Measurements from ENCODE around the gene EDRF1.

DNA sequence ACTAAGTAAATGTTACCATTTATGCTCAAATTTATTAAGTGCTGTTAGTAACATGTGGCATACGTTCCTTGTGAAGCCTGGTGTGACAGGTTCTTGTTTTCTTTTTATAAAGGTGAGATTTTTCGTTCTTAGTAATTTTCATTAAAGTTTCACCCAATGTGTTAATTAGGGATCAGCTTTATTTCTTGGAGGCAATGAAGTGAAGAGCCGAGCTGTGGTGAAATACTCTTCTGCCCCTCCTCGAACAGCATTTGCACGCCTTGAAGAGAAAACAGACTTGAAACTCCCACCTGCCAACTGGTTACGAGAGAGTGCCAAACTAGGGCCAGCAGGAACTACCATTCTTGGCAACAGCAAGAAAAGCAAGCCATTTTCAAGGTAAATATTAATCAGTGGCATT, 1.5 kb downstream of the EDRF1 start:
- TF ChIP-seq, protein P1, sequence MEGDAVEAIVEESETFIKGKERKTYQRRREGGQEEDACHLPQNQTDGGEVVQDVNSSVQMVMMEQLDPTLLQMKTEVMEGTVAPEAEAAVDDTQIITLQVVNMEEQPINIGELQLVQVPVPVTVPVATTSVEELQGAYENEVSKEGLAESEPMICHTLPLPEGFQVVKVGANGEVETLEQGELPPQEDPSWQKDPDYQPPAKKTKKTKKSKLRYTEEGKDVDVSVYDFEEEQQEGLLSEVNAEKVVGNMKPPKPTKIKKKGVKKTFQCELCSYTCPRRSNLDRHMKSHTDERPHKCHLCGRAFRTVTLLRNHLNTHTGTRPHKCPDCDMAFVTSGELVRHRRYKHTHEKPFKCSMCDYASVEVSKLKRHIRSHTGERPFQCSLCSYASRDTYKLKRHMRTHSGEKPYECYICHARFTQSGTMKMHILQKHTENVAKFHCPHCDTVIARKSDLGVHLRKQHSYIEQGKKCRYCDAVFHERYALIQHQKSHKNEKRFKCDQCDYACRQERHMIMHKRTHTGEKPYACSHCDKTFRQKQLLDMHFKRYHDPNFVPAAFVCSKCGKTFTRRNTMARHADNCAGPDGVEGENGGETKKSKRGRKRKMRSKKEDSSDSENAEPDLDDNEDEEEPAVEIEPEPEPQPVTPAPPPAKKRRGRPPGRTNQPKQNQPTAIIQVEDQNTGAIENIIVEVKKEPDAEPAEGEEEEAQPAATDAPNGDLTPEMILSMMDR (IDR thresholded peaks at IDR 0.05) = no peak
- TF ChIP-seq POLR2A (IDR thresholded peaks at IDR 0.05; ENCODE audit: low read depth) = no peak
- no peak for TF ChIP-seq POLR2AphosphoS5 (IDR thresholded peaks at IDR 0.05)

Measured in esophagus muscularis mucosa (tissue), 3 donors.